RCC 7860 (cell line): Measurements from ENCODE around the gene BLTP3A.
"Not testable (repeated sequence)": the region's sequence is repeated elsewhere in the genome, so short reads cannot be mapped to it uniquely, and the experiment has no call there.

Source experiments
- DNase-seq: peaks from one replicate; pipeline ENCODE4 v3.0.0-alpha.2; 2015; ENCODE audit warnings: low spot score
- FAIRE-seq: peaks from 2 replicates; lab custom pipeline; 2012; peaks lifted over from hg19 to GRCh38; lab: Jason Lieb, UNC

The BLTP3A gene

DNA sequence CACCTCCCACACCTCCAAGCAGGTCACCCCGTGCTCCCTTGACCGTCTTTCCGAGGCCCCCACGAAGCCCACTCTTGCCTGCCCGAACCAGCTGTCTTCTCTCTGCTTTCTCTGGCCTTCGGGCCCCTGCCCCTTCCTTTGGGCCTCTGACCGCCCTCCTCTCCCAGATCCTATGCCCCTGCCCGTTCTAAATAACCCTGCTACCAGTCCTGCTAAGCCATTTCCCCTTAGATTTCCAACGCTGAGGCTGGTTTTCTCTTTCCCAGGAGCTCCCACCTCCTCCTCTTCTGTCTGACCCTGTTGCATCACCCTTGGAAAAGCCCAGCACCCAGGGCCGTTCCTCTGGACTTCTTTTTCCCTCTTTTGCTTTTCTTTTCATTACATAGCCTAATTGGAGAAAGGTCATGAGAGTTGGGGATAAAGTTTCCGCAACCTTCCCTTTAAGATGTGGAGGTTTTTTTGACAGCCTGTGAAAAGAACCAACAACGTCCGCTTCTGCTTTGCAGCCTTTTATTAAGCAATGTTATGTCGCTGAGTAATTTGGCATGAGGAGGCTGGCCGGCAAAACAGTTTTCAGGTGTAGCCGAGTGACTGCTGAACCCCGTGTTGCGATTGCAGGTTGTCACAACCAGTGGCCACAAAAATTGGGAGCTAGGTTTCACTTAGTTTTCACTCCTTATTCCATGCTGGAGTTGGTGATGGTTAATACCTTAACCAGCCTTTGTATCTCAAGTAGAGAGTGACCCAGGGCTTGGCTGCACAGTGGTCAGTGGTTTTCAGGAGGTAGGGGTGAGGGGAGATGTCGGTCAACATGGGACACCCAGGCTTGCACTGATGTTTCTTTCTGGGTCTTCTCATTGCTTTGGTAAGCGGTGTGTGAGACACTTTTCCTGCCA, 970 bp downstream of the BLTP3A start:
- no peak for DNase-seq

DNA sequence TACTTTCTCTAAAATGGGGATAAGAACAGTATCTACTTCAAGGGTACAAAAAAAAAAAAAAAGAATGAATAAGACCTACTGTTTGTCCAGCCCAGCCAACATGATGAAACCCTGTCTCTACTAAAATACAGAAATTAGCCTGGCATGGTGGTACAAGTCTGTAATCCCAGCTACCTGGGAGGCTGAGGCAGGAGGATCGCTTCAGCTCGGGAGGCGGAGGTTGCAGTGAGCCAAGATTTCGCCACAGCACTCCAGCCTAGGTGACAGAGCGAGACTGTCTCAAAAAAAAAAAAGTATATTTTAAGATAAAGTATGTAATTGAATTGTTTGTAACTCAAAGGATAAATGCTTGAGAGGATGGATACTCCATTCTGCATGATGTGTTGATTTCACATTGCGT, 2.0 kb downstream of the BLTP3A start:
- no peak for DNase-seq
- no peak for FAIRE-seq

More for the DNA sequence above, 970 bp downstream of the BLTP3A start:
- no peak for FAIRE-seq

DNA sequence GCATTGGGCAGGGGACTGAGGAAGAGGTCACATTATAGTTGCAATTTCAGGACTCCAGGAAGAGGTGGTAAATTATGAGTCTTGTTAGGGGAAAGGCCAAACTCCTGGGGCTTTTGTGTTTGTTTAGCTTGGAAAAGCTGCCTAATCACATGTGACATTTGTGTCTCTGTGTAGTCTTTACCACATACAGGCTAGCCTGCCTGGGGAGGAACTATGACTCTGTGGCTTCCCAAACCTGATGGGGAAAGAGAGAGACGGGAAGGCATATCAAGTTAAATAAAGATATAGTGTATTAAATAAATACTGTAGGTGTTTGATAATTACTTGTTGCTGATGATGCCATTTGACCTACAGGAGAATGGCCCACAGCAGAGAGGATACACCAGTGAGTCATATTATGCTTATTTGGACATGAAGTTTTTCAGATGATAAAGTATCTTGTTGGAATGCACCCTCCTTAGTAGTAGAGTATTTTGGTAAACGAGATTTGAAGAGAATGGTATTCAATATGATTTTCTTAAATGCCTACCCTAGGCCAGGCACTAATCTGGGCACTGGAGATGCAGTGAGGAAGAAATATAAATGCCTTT, 4.0 kb downstream of the BLTP3A start:
- no peak for DNase-seq

DNA sequence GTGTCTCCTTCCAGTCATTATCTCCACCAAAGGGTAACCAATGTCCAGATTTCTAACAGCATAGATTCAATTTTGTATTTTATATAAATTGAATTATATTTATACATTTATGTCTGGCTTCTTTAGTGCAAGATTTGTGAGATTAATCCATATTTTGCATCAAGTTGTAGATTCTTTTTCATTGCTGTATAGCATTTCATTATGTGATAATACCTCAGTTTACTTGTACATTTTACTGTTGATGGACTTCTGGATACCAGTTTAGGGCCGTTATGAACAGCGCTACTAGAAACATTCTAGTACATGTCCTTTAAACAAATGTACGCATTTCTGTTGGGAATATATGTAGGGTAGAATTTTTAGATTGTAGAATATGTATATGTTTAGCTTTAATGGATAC, 6.2 kb downstream of the BLTP3A start:
- DNase-seq (no peak), FAIRE-seq (no peak)

More for the DNA sequence above, 4.0 kb downstream of the BLTP3A start:
- FAIRE-seq, result no peak

DNA sequence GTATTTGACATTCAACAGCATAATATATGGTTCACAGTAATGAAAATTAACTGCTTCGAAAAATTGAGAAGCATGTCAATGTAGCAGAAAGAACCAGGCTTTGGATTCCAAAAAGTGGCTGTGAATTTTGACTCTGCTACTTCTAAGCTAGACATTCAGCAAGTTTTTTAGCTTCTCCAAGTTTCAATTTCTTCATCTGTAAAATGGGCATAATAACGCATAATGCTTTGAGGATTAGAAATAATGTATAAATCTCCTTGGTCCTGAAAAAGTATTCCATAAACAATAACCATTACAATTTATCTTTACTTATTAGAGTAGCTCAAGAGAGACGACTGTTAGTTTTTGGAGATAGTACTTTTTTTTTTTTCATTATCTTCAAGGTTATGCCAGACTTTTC, 7.7 kb downstream of the BLTP3A start:
- FAIRE-seq (no peak), DNase-seq (no peak)

DNA sequence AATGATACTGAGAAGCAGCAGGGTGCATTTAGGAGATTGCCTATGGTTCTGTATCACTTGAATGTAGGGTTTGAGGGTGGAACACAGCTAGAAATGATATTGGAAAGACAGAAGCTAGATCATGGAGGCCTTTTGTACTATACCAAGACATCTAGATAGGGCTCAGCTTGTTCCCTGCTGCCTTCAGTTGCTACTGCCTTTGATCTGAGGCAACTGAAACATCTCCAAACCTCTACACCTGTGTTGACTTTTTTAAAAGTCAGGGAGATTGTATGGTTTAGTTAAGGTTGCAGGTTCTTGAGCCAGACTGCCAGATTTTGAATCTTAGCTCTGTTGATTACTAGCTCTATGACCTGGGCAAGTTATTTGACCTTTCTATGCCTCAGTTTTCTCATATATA, 12.7 kb downstream of the BLTP3A start:
- FAIRE-seq (no peak), DNase-seq (no peak)

DNA sequence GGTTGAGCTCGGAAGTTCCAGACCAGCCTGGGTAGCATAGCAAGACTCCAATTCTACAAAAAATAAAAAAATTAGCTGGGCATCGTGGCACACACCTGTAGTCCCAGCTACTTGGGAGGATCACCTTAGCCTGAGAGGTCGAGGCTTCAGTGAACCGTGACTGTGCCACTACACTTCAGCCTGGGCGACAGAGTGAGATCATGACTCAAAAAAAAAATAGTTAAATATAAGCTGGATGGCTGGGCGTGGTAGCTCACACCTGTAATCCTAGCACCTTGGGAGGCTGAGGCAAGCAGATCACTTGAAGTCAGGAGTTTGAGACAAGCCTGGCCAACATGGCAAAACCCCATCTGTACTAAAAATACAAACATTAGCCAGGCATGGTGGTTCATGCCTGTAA, 13.2 kb downstream of the BLTP3A start:
- not testable (repeated sequence) for FAIRE-seq

DNA sequence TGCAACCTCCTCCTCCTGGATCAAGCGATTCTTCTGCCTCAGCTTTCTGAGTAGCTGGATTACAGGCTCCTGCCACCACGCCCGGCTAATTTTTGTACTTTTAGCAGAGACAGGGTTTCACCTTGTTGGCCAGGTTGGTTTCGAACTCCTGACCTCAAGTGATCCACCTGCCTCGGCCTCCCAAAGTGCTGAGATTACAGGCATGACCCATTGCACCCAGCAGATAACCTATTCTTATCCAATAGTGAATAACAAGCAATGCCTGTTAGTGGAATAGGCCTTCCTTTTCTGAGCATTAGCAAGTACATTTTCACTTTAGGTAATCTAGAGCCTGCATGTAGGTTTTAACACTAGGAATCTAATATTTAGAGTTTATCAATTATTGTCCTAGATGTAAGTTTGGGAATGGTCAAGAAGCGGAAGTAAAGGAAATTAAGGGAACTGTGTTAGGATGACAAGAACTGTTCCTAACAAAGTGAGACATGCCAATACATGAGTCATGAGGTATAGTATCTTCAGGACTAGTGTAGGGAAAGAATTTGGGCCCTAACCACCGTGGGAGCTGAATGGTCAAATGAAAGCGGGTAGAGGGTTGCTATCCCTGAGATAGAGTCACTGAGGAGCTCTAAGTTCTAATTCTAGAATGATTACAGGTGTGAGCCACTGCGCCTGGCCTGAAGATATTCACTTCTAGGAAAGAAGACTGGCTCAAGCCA, 15.0 kb downstream of the BLTP3A start:
- FAIRE-seq, result no peak

More for the DNA sequence above, 13.2 kb downstream of the BLTP3A start:
- not testable (repeated sequence) for DNase-seq

DNA sequence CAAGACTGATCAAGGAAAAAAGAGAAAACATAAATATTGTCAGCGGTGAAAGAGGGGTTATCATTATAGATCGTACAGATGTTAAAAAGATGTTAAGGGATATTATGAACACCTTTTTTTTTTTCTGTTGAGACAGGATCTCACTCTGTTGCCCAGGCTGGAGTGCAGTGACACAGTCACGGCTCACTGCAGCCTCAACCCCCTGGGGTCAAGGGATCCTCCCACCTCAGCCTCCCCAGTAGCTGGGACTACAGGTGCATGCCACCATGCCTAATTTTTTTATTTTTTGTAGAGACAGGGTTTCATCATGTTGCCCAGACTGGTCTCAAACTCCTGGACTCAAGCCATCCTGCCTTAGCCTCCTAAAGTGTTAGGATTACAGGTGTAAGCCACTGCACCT, 16.6 kb downstream of the BLTP3A start:
- not testable (repeated sequence) for FAIRE-seq, DNase-seq

More for the DNA sequence above, 15.0 kb downstream of the BLTP3A start:
- DNase-seq, result no peak

DNA sequence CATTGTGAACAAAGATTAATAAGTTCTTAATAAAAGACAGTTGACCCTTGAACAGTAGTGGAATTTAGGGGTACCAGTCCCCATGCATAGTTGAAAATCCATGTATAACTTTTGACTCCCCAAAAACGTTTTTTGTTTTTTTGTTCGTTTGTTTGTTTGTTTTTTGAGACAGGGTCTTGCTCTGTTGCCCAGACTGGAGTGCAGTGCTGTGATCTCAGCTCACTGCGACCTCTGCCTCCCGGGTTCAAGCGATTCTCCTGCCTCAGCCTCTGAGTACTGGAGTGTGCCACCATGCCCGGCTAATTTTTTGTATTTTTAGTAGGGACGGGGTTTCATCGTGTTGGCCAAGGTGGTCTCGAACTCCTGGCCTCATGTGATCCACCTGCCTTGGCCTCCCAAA, 17.5 kb downstream of the BLTP3A start:
- not testable (repeated sequence) for FAIRE-seq, DNase-seq

DNA sequence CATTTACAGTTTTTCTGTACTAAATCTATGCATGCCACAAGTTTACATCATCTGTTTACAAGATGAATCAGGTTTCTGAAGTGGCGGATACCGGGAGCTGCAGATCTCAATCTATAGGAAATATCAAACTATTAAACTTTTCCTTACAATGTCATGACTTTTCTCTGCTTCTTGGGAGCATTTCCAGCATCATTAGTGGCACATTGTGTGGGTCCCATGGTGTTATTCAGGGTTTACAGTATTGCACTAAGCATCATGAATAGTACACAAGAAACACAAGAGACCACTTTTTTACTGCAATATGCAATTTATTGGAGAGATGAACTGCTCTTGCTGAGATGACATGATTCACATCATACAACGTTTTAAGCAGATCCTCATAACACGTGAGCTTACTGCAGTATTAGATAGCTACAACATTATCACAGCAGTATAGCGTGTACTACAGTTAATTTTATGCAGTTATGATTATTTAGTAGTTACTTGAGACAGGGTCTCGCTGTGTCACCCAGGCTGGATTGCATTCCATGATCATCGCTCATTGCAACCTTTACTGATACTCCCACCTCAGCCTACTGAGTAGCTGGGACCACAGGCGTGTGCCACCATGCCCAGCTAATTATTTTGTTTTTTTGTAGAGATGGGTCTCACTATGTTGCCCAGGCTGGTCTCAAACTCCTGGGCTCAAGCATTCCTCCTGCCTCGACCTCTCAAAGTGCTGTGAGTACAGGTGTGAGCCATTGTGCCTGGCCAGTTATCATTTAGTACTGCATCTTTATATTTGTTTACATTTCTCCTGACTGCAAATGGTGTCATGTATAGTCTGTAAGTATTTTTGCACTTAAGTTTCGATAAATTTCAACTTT, 18.4 kb downstream of the BLTP3A start:
- FAIRE-seq (no peak), DNase-seq (no peak)

DNA sequence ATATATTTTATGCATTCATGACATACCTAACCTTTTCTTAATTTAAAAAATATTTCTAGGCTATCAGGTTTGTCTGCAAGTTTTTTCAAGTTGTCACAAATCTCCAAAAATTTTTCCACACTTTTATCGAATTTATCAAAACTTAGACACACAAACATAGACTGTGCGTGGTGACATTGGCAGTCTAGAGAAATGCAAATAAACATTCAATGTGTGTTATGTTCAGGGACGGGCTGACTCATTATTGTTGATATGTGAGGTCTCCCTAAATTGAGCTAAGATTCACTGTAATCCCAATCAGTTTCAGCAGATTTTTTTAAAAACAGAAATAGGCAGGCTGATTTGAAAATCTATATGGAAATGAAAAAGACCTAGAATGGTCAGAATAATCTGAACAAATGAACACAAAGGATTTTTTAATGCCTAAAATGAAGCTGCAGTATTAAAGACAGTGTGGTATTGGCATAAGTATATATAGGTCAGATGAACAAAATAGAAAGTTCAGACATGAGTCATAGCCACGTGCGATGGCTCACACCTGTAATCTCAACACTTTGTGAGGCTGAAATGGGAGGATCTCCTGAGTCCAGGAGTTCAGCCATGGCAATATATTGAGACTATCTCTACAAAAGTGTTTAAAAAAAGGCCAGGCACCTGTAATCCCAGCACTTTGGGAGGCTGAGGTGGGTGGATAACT, 19.2 kb downstream of the BLTP3A start:
- no peak for DNase-seq
- FAIRE-seq, result no peak

DNA sequence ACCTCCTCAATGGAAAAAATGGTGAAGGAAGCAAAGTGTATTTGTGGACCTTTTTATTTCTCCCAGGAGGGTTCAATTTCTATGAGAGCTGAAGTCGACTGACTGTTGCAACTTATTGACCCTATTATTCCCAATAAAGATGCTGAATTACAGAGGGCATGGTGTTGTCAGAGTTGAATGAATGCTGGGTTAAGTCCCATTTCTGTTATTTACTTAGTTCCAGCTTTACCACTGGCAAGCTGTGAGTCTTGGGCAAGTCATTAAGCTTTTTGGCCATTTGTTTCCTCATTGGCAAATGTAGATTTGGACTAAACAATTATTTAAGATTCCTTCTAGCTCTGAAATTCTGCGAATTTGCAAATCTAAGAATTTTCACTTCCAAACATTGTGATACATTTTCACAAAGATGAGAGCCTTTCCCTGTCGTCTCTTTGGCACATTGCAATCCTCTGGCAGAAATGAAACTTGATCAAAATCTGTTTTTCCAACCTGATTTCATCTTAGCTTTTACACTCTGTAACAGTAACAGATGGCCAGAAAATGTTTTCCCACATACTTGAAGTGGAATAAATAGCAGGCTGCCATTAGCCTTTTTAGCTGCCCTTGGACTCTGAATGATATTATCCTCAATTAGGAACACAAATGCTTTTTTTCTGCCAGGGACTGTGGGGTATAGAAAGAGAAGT, 21.3 kb downstream of the BLTP3A start:
- DNase-seq, result no peak
- no peak for FAIRE-seq

DNA sequence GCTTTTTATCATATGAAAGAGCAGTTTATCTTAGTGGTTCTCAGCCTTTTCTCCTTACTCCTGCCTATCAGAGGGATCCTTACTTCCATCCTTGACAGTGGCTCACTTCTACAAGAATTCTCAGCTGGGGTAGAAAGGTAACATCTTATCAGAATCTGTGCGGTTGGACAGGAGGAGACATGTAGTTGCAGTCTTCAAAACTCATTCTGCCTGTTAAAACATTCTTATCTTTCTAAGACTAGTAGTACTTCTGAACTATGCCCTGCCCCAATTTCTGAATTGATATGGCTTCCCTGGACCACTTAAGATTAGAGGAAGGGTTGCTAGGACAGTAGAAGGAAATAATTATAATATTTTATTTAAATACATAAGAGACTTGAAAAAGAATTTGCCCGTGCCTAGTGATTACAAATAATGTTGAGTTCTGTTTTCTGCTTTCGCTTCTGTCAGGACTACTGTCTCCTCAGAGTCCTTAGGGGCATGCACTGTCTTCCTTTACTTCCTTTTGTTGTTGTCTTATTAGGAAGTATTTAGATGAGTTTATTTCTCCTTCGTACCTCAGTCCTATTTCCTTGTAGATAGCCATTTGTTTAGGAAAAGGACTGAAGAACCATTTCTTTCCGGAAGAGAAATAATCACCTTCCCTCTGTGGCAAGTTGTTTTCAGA, 24.9 kb downstream of the BLTP3A start:
- DNase-seq (no peak), FAIRE-seq (no peak)

DNA sequence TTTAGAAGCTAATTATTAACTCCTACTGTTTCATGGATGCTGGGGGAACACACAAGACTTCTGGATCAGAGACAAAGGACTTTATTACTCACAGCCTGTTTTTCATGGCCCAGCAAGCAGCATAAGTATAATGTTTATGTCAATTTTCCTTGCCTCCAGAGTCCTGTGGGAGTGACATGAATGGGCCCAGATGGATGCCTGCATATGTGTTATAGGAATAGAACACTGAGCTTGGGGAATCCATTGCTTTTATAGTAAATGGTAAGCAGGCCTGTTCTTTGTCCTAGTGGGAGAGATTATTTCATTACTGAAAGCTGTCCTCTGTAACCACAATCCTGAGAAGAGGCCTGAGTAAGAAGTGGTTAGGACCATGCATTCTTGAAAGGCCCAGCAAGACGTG, 25.6 kb downstream of the BLTP3A start:
- FAIRE-seq (peak; percentile 90), DNase-seq (peak; percentile 72)

DNA sequence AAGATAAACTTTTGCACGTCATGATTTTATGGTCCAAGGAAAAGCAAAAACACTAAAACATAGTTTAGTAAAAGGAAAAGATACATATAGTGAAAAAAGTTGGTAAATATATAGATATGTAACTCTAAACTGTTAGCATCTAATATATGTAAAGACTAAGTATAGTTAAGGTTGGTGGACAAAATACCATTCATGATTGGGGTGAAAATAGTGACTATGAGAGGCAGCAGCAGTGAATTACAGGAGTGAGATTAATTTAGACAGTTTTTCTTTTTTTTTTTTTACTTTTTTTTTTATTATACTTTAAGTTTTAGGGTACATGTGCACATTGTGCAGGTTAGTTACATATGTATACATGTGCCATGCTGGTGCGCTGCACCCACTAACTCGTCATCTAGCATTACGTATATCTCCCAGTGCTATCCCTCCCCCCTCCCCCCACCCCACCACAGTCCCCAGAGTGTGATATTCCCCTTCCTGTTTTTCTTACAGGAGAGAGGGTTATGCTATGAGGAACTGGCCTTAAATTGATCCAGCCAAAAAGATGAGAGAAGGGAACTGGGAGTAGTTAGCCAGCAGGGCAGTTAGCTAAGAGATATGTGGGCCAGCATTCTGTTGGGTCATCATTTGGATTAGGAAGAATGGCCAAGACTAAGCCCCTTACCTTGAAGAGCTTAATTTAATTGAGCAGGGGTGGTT, 27.1 kb downstream of the BLTP3A start:
- not testable (repeated sequence) for FAIRE-seq, DNase-seq

DNA sequence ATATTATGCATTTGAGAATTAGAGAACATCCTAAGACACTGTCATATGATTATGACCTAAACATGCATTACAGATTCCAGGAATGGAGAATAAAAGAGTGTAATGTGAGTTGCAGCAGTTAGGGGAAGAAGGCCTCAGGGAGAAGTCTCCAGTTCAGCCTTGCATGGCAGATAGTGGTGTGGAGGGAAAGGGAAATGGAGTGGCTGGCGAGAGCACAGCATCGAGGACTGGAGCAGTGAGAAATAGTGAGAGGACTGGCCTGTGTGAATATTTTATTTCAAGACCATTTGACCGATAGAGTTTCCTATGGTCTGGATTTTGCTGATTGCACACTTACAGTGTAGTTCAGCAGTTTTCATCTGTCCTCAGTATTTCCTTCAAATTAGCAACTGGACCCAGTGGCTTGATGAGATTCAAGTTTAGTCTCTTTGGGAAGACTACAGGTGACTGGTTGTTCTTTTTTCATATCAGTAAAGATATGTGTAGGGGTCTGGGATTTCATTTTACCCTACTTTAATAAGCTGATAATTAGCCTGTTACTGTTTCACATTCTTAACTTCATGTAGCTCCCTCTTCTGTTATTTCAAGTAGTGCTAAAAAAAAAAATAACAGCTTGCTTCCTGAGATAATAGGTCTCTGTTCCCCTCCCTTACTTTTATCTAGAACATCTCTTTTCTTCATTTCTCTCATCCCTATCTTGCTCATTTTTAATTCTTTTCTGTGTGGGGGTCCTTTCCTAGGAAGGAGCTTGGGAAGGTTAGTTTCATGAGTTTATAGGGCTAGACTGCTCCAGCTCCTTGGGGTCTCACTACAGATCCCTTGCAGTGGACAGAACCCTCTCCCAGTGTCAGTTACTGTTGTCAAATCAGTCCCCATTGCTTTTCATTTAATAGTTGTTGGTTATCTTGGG, 27.9 kb downstream of the BLTP3A start:
- DNase-seq (no peak), FAIRE-seq (no peak)
